ENCODE measurements around the gene POLD1. TPM values are rescaled to one million over a fixed set of nuclear protein-coding genes. Genes with fewer than 3 reads are reported as not detected.

The POLD1 gene
- total and polyA plus RNA-seq, 3 donors from 2014 or later: 30.7 to 51.7 (median 42.2) TPM

DNA sequence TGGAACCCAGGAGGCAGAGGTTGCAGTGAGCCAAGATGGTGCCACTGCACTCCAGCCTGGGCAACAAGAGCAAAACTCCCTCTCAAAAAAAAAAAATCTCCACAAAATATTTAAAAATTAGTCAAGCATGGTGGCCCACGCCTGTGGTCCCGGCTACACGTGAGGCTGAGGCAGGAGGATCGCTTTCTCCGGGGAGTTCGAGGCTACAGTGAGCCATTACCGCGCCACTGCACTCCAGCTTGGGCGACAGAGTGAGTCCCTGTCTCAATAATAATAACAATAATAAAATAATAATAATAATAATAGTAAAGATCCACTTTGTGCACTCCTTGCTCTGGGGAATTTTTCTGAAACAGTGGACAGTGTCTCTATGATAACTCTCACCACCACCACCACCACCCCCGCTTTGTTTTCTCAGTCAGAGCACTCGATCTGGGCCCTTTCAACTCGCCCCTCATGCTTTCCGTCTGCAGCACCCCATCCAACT is 27.4 kb upstream of the POLD1 start:
- no peaks in the 10 kb centered on the region for H3K4me1 ChIP-seq
- no peaks in the 10 kb centered on the region for H3K36me3 ChIP-seq (ENCODE audit: low read depth, missing control alignments)
- 35 to 37% methylated on average over 13 of the region's 13 CpGs for WGBS, 2 donors
- TF ChIP-seq POLR2A (IDR thresholded peaks at IDR 0.05): no peak
- TF ChIP-seq, protein P1, sequence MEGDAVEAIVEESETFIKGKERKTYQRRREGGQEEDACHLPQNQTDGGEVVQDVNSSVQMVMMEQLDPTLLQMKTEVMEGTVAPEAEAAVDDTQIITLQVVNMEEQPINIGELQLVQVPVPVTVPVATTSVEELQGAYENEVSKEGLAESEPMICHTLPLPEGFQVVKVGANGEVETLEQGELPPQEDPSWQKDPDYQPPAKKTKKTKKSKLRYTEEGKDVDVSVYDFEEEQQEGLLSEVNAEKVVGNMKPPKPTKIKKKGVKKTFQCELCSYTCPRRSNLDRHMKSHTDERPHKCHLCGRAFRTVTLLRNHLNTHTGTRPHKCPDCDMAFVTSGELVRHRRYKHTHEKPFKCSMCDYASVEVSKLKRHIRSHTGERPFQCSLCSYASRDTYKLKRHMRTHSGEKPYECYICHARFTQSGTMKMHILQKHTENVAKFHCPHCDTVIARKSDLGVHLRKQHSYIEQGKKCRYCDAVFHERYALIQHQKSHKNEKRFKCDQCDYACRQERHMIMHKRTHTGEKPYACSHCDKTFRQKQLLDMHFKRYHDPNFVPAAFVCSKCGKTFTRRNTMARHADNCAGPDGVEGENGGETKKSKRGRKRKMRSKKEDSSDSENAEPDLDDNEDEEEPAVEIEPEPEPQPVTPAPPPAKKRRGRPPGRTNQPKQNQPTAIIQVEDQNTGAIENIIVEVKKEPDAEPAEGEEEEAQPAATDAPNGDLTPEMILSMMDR (IDR thresholded peaks at IDR 0.05): no peak
- H3K4me3 ChIP-seq: peak overlapping the region in 1 of 2 donors; percentile 56
- no peaks in the 10 kb centered on the region for H3K27me3 ChIP-seq
- H3K27ac ChIP-seq: peak overlapping the region in 1 of 2 donors; percentile 89
- no peaks in the 10 kb centered on the region for H3K9me3 ChIP-seq
- intact Hi-C loops (cut with DNase I; ENCODE audit: low total_unique reads): no loop called here
- DNase-seq: no peak

DNA sequence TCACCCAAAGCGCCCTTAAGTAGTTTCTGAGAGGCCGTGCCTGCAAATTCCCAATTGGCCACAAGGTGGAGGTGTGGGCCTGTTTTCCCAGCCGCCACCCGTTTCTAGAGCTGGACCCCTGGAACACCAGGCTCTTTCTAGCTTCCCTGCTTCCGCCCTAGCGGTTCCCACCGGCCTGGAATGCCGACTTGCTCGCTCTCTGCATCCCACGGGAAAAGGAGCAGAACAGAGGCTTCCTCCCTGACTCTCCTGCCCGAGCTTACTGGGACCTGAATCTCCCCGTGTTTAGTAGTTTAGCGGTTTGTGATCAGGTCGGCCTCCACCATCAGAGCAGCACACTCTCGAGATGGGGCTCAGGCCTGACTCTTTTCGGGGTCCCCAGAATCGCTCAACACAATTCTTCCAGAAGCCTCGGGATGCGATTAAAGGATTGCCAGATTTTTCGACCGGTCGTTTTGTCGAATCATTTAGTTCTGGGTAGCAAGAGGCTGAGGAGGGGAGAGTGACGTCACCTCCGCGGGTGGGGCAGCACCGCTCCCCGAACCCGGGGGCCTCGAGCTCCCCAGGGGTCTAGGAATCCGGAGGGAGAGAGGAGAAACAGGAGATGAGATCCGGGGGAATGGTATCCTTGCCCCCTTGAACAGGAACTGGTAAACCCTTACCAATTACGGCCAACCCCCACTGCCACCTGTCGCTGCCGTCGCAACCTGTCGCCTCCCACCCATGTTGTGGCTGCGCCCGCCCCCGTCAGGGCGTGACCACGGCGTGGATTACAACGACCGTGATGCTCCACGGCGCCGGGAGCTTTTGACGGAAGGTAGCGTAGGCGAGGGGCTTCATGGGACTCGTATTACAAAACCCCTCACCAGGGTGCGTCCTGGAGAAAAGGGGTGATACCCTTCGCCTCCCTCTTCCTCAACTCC is 26.7 kb upstream of the POLD1 start:
- H3K9me3 ChIP-seq: no peaks in the 10 kb centered on the region
- H3K4me1 ChIP-seq: no peaks in the 10 kb centered on the region
- H3K27me3 ChIP-seq: no peaks in the 10 kb centered on the region
- H3K27ac ChIP-seq: peak overlapping the region; percentile 84 to 89
- no peaks in the 10 kb centered on the region for H3K36me3 ChIP-seq (ENCODE audit: low read depth, missing control alignments)
- intact Hi-C loops (cut with DNase I; ENCODE audit: low total_unique reads): no loop called here
- peak; percentile 89 for DNase-seq
- WGBS, 2 donors: 7 to 20% methylated on average over 50 to 54 of the region's 54 CpGs
- no peak for TF ChIP-seq POLR2A (IDR thresholded peaks at IDR 0.05)
- TF ChIP-seq, protein P1 (IDR thresholded peaks at IDR 0.05): peak; percentile 79 to 94 (median 89)
- peak overlapping the region; percentile 56 to 62 for H3K4me3 ChIP-seq

DNA sequence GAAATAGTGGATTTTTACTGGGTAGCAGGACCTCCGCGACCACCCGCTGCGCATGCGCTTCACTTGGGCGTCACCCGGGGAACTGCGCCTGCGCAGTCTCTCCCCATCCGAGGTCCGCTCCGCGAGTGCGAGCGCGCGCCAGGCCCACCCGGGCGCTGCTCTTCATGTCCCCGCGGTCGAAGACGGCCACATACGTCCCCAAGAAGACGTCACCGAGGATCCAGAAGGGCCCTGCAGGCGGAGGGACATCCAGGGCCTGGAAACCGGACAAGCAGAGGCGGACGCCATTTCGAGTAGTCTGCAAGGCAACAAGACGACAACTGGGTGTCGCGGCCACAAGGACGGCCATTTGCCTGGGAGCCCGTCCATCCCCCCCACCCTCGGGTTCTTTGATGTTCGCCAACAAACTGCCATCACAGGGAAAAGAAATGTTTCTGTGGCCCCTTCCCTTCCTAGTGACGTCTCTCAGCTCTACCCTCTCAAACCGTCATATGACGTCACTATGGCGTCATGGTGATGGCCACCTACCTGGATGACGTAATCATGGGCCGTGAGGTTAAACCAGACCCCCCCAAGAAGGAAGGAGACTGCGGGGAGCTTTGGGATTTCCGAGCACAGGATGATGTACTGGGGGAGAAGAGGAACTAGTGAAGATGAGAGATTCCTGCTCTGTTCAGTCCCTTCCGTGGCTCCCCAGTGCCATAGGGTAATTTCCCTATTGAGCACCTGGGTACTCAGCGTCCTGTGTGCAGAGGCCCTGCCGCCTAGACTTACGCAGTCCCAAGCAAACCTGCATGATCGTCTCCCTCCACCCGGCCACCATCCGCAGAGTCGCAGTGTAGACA is 25.4 kb upstream of the POLD1 start:
- intact Hi-C loops (cut with DNase I; ENCODE audit: low total_unique reads): no loop called here
- no peaks in the 10 kb centered on the region for H3K36me3 ChIP-seq (ENCODE audit: low read depth, missing control alignments)
- H3K9me3 ChIP-seq: no peaks in the 10 kb centered on the region
- WGBS, 2 donors: 38 to 39% methylated on average over 31 to 54 of the region's 54 CpGs
- DNase-seq: peak; percentile 69
- no peaks in the 10 kb centered on the region for H3K4me1 ChIP-seq
- H3K27ac ChIP-seq: peak overlapping the region; percentile 3 to 89
- H3K4me3 ChIP-seq: peak overlapping the region; percentile 56 to 62
- no peaks in the 10 kb centered on the region for H3K27me3 ChIP-seq
- TF ChIP-seq POLR2A (IDR thresholded peaks at IDR 0.05): no peak
- TF ChIP-seq, protein P1 (IDR thresholded peaks at IDR 0.05): no peak

DNA sequence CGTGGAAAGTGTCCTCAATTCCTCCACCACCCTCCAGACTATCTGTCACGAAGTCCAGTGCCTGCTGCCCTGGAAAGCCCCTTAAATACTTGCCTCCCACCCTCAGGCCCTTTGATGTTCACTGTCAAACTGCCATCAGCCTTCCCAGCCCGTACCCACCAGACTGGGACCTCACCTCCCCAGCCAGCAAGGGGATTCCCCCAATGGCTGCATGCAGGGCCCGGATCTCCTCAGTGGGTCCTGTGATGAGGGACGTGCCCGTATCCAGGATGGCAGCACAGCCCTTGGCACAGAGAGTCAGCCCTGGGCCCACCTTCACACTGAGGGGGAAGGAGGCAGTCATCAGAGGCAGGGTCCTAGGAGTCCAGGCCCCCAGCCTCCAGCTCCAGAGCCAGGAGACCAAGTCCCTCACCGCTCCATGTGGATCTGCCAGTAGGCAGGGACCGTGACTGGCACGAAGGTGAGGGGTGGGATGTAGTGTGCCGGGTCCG is 24.8 kb upstream of the POLD1 start:
- intact Hi-C loops (cut with DNase I; ENCODE audit: low total_unique reads): no loop called here

More for the DNA sequence above, 24.8 kb upstream of the POLD1 start:
- no peak for DNase-seq
- Histone ChIP-seq H3K4me1 (no peaks in the 10 kb centered on the region), H3K27me3 (no peaks in the 10 kb centered on the region), H3K4me3 (no peak overlapping the region), H3K9me3 (no peaks in the 10 kb centered on the region), H3K27ac (no peak overlapping the region), H3K36me3 (ENCODE audit: low read depth, missing control alignments) (no peaks in the 10 kb centered on the region)
- WGBS, 2 donors: 85% methylated on average over 8 to 11 of the region's 11 CpGs
- TF ChIP-seq POLR2A (IDR thresholded peaks at IDR 0.05): no peak
- TF ChIP-seq, protein P1 (IDR thresholded peaks at IDR 0.05): no peak
